IPS-15b (cell line): Measurements from ENCODE around the gene WNK2.

Experiments
- H3K27me3 ChIP-seq: one replicate; pipeline ENCODE4 v1.6.1; 2013; ENCODE audit warnings: low read length; ENCODE audit not compliant: control insufficient read depth, insufficient read depth
- H3K36me3 ChIP-seq: one replicate; pipeline ENCODE4 v1.6.1; 2013; ENCODE audit warnings: low read length; ENCODE audit not compliant: control insufficient read depth, insufficient read depth
- H3K4me1 ChIP-seq: one replicate; pipeline ENCODE4 v1.6.1; 2013; ENCODE audit warnings: mild to moderate bottlenecking, low read length; ENCODE audit not compliant: control insufficient read depth, insufficient read depth
- H3K4me3 ChIP-seq: one replicate; pipeline ENCODE4 v1.5.1; 2013; ENCODE audit warnings: low read depth, low read length
- H3K9ac ChIP-seq: one replicate; pipeline ENCODE4 v1.6.1; 2013; ENCODE audit warnings: low read depth, mild to moderate bottlenecking, low read length
- H3K9me3 ChIP-seq: one replicate; pipeline ENCODE4 v1.6.1; 2013; ENCODE audit warnings: mild to moderate bottlenecking, low read length; ENCODE audit not compliant: control insufficient read depth, insufficient read depth

The WNK2 gene

GRCh38 chr9:93207326-93207814, 23.4 kb downstream of the WNK2 start:
- H3K9me3 ChIP-seq = no peaks in the 10 kb centered on the region
- no peaks in the 10 kb centered on the region for H3K36me3 ChIP-seq
- no peaks in the 10 kb centered on the region for H3K4me1 ChIP-seq
- no peak overlapping the region for H3K4me3 ChIP-seq
- H3K27me3 ChIP-seq = no peaks in the 10 kb centered on the region
- H3K9ac ChIP-seq = no peak overlapping the region

- H3K27me3 ChIP-seq = no peaks in the 10 kb centered on the region
- no peaks in the 10 kb centered on the region for H3K9me3 ChIP-seq
- no peaks in the 10 kb centered on the region for H3K4me1 ChIP-seq
- no peak overlapping the region for H3K9ac ChIP-seq
- H3K4me3 ChIP-seq = no peak overlapping the region
- no peaks in the 10 kb centered on the region for H3K36me3 ChIP-seq
Measured at GRCh38 chr9:93207860-93208734, 24.2 kb downstream of the WNK2 start.

- no peaks in the 10 kb centered on the region for H3K9me3 ChIP-seq
Measured at GRCh38 chr9:93209097-93209496, 25.2 kb downstream of the WNK2 start.

GRCh38 chr9:93209576-93210323, 25.8 kb downstream of the WNK2 start:
- no peaks in the 10 kb centered on the region for H3K4me1 ChIP-seq
- no peaks in the 10 kb centered on the region for H3K27me3 ChIP-seq
- H3K36me3 ChIP-seq = no peaks in the 10 kb centered on the region
- no peaks in the 10 kb centered on the region for H3K9me3 ChIP-seq
- H3K9ac ChIP-seq = no peak overlapping the region
- H3K4me3 ChIP-seq = no peak overlapping the region

More at GRCh38 chr9:93209097-93209496, 25.2 kb downstream of the WNK2 start:
- H3K27me3 ChIP-seq = no peaks in the 10 kb centered on the region
- no peaks in the 10 kb centered on the region for H3K36me3 ChIP-seq
- H3K4me3 ChIP-seq = no peak overlapping the region
- H3K4me1 ChIP-seq = no peaks in the 10 kb centered on the region
- no peak overlapping the region for H3K9ac ChIP-seq

GRCh38 chr9:93210324-93210973, 26.5 kb downstream of the WNK2 start:
- H3K9ac ChIP-seq = no peak overlapping the region
- H3K4me3 ChIP-seq = no peak overlapping the region
- H3K9me3 ChIP-seq = no peaks in the 10 kb centered on the region
- H3K4me1 ChIP-seq = no peaks in the 10 kb centered on the region
- no peaks in the 10 kb centered on the region for H3K36me3 ChIP-seq
- H3K27me3 ChIP-seq = no peaks in the 10 kb centered on the region

- Histone ChIP-seq H3K9me3 (no peaks in the 10 kb centered on the region), H3K27me3 (no peaks in the 10 kb centered on the region), H3K4me3 (no peak overlapping the region), H3K4me1 (no peaks in the 10 kb centered on the region), H3K9ac (no peak overlapping the region), H3K36me3 (no peaks in the 10 kb centered on the region)
Measured at GRCh38 chr9:93210974-93211653, 27.2 kb downstream of the WNK2 start.

- no peaks in the 10 kb centered on the region for H3K4me1 ChIP-seq
- no peak overlapping the region for H3K4me3 ChIP-seq
- no peaks in the 10 kb centered on the region for H3K27me3 ChIP-seq
- H3K9me3 ChIP-seq = no peaks in the 10 kb centered on the region
- no peak overlapping the region for H3K9ac ChIP-seq
- no peaks in the 10 kb centered on the region for H3K36me3 ChIP-seq
Measured at GRCh38 chr9:93211654-93212001, 27.7 kb downstream of the WNK2 start.

GRCh38 chr9:93212409-93212808, 28.5 kb downstream of the WNK2 start:
- H3K9ac ChIP-seq = no peak overlapping the region
- H3K36me3 ChIP-seq = no peaks in the 10 kb centered on the region
- no peak overlapping the region for H3K4me3 ChIP-seq
- H3K9me3 ChIP-seq = no peaks in the 10 kb centered on the region
- no peaks in the 10 kb centered on the region for H3K4me1 ChIP-seq
- no peaks in the 10 kb centered on the region for H3K27me3 ChIP-seq

GRCh38 chr9:93216073-93216365, 32.1 kb downstream of the WNK2 start:
- Histone ChIP-seq H3K4me3 (no peak overlapping the region), H3K9ac (no peak overlapping the region), H3K9me3 (no peaks in the 10 kb centered on the region), H3K36me3 (no peaks in the 10 kb centered on the region), H3K4me1 (no peaks in the 10 kb centered on the region), H3K27me3 (no peaks in the 10 kb centered on the region)

GRCh38 chr9:93217706-93218105, 33.8 kb downstream of the WNK2 start:
- H3K36me3 ChIP-seq = no peaks in the 10 kb centered on the region
- H3K9ac ChIP-seq = no peak overlapping the region
- no peak overlapping the region for H3K4me3 ChIP-seq
- H3K4me1 ChIP-seq = no peaks in the 10 kb centered on the region
- H3K9me3 ChIP-seq = no peaks in the 10 kb centered on the region
- H3K27me3 ChIP-seq = no peaks in the 10 kb centered on the region

GRCh38 chr9:93218161-93218560, 34.2 kb downstream of the WNK2 start:
- no peaks in the 10 kb centered on the region for H3K9me3 ChIP-seq
- no peak overlapping the region for H3K9ac ChIP-seq
- no peaks in the 10 kb centered on the region for H3K36me3 ChIP-seq
- no peaks in the 10 kb centered on the region for H3K27me3 ChIP-seq
- H3K4me1 ChIP-seq = no peaks in the 10 kb centered on the region
- no peak overlapping the region for H3K4me3 ChIP-seq
